ENCODE measurements around the gene TWF2.

The TWF2 gene

DNA sequence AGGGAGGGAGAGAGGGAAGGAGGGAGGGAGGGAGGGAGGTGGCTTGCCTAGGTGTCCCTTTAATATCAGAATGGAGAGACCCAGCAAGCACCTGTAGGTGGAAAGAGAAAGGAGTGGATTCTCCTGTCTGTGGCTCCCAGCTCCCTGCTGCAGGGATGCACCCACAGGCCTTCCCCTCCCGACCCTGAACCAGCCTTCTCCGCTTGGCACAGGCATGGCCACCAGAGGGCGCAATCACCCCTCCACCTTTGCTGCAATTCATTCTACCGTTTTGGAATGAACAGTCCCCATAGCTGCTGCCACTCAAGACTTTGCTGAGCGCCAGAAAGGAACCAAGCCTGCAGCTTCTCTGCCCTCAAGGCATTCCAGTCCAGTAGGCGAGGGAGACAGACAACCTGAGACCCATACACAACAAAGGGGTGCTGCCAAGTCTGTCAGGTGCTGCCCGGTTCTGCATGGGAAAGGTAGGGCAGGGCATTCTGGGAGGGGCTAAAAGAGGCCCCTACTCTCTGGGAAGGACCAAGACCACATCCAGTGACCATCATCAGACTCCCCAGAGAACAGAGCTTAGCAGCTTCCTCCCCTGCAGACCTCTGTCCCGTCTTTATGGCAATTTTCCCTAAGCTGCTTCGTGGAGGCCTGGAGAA lies 18.5 kb downstream of the TWF2 start:
- H3K4me3 ChIP-seq (ENCODE audit: low read depth, low read length): no peak overlapping the region
- DNase-seq (ENCODE audit: low read depth, low spot score): no peak
- POLR2A ChIA-PET: interaction anchor here (1.0 kb wide), 1 partner anchor 17 kb away, joined by 6 read pairs; no protein-coding TSS in a partner anchor
- CTCF ChIA-PET: interaction anchor here (0.6 to 17.4 kb wide), 52 partner anchors 14 to 238 kb away, joined by 3 to 389 read pairs (median 5); partner anchors contain the start of genes ALAS1, DNAH1, GLYCTK and RPL29
- peak; percentile 98 for TF ChIP-seq CTCF (IDR thresholded peaks at IDR 0.05; ENCODE audit: insufficient read depth, low read length, missing control alignments)

DNA sequence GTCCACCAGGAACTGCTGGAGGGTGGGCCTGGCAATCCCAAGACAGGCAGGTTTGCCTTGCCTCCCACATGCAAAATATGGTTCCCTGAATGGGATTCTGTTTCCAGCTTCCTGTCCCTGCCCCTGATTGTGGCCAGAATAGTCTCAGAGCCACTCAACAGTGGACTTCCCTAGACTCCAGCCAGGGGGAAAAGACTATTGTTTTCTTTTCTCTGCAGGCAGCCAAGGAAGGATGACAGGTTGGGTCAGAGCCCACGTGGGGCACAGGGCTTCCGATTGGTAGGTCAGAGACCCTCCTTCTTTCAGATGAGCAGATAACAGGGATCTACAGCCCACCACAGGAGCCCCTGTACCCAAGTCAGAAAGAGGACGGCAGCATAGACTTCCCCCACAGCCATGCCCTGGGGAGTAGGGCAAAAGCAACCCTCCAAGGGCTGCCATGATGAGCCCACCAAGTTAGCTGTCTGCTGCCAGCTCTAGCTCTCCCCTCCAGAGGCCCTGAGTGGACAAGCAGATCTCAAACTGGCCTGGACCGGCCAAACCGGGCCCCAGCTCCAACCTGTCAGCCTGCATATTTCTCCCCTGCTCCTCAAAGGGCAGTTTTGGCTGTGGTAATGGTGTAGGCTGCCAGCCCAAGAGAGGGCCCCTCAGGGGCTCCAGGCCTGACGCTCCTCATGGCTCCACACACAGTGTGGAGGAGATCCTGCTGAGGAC lies 19.9 kb downstream of the TWF2 start:
- CTCF ChIA-PET: interaction anchor here (1.1 to 17.4 kb wide), 18 partner anchors 13 to 228 kb away, joined by 3 to 389 read pairs (median 8); partner anchors contain the start of genes ALAS1, DNAH1, SEMA3G and TWF2
- POLR2A ChIA-PET: interaction anchor here (0.7 to 1.8 kb wide), 3 partner anchors 18 to 162 kb away, joined by 3 to 13 read pairs (median 4); no protein-coding TSS in a partner anchor
- no peak for TF ChIP-seq CTCF (IDR thresholded peaks at IDR 0.05; ENCODE audit: insufficient read depth, low read length, missing control alignments)
- DNase-seq (ENCODE audit: low read depth, low spot score): no peak
- no peak overlapping the region for H3K4me3 ChIP-seq (ENCODE audit: low read depth, low read length)

- H3K4me3 ChIP-seq (ENCODE audit: low read depth, low read length): no peak overlapping the region
- no peak for DNase-seq (ENCODE audit: low read depth, low spot score)
- CTCF ChIA-PET: interaction anchor here (1.2 to 17.4 kb wide), 6 partner anchors 9 to 121 kb away, joined by 3 to 389 read pairs (median 129); partner anchors contain the start of genes TWF2 and WDR82
- POLR2A ChIA-PET: interaction anchor here (1.8 kb wide), 1 partner anchor 19 kb away, joined by 4 read pairs; no protein-coding TSS in a partner anchor
- TF ChIP-seq CTCF (IDR thresholded peaks at IDR 0.05; ENCODE audit: insufficient read depth, low read length, missing control alignments): no peak
Measured at GRCh38 chr3:52218454-52218853, 20.5 kb downstream of the TWF2 start.

GRCh38 chr3:52218026-52218425 lies 20.9 kb downstream of the TWF2 start:
- CTCF ChIA-PET: interaction anchor here (1.2 to 17.4 kb wide), 5 partner anchors 9 to 122 kb away, joined by 3 to 389 read pairs (median 219); partner anchors contain the start of gene TWF2
- DNase-seq (ENCODE audit: low read depth, low spot score): no peak
- TF ChIP-seq CTCF (IDR thresholded peaks at IDR 0.05; ENCODE audit: insufficient read depth, low read length, missing control alignments): no peak
- POLR2A ChIA-PET: interaction anchor here (1.8 kb wide), 1 partner anchor 19 kb away, joined by 4 read pairs; no protein-coding TSS in a partner anchor
- H3K4me3 ChIP-seq (ENCODE audit: low read depth, low read length): no peak overlapping the region

DNA sequence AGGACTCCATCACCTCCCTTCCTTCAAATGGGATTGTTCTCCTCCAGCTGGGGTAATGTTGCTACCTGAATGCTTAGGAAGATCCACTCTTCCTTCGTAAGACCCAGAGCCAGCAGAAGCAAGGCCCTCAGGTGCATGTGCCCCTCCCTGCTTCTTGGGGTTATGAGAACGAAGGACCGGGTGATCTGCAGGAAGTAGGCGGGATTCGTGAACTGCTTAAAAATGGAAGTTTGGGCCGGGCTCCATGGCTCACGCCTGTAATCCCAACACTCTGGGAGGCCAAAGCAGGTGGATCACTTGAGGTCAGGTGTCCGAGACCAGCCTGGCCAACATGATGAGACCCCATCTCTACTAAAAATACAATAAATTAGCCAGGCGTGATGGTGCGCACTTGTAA lies 21.6 kb downstream of the TWF2 start:
- POLR2A ChIA-PET: interaction anchor here (1.8 kb wide), 1 partner anchor 20 kb away, joined by 4 read pairs; no protein-coding TSS in a partner anchor
- TF ChIP-seq CTCF (IDR thresholded peaks at IDR 0.05; ENCODE audit: insufficient read depth, low read length, missing control alignments): no peak
- DNase-seq (ENCODE audit: low read depth, low spot score): no peak
- CTCF ChIA-PET: interaction anchor here (1.0 to 17.4 kb wide), 7 partner anchors 8 to 211 kb away, joined by 3 to 389 read pairs (median 4); partner anchors contain the start of genes TLR9 and TWF2
- H3K4me3 ChIP-seq (ENCODE audit: low read depth, low read length): no peak overlapping the region

Data from AG04449 (cell line).